ENCODE measurements around the gene SRGAP1. TPM values are rescaled to one million over a fixed set of nuclear protein-coding genes. Genes with fewer than 3 reads are reported as not detected.
"Not testable (repeated sequence)": the region's sequence is repeated elsewhere in the genome, so short reads cannot be mapped to it uniquely, and the experiment has no call there.

Gene SRGAP1
- total RNA-seq, 1 experiment from 2014 or later, result 6.2 TPM

GRCh38 chr12:63846238-63846967 lies 1.9 kb downstream of the SRGAP1 start:
- peaks cover 5% of the 10 kb centered on the region; the same call in 1 of the 2 replicates for H3K4me1 ChIP-seq
- no peak overlapping the region; the same call in 1 of the 2 replicates for H3K27ac ChIP-seq
- H3K36me3 ChIP-seq, result no peaks in the 10 kb centered on the region
- H3K27me3 ChIP-seq, result no peaks in the 10 kb centered on the region
- H3K9me3 ChIP-seq (replicated peaks), result no peaks in the 10 kb centered on the region
- H3K4me3 ChIP-seq, result peak overlapping the region; percentile 89
- DNase-seq, result no peak

DNA sequence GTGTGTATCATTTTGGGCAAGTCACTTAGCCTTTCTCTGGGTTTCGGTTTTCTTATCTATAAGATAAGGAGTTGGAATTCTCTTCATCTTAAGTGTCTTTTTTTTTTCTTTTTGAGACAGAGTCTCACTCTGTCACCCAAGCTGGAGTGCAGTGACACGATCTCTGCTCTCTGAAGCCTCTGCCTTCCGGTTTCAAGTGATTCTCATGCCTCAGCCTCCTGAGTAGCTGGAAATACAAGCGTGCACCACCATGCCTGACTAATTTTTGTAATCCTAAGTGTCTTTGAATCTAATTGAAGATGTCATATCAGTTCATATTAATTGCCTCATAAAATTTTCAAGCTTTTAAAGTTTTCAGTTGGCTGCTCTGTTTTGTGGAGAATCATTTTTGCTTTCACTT lies 4.0 kb downstream of the SRGAP1 start:
- Histone ChIP-seq H3K27me3 (no peaks in the 10 kb centered on the region), H3K9me3 (replicated peaks) (no peaks in the 10 kb centered on the region), H3K27ac (no peak overlapping the region), H3K4me1 (peaks cover 5% of the 10 kb centered on the region; the same call in 1 of the 2 replicates), H3K4me3 (no peak overlapping the region), H3K36me3 (no peaks in the 10 kb centered on the region)
- no peak for DNase-seq

DNA sequence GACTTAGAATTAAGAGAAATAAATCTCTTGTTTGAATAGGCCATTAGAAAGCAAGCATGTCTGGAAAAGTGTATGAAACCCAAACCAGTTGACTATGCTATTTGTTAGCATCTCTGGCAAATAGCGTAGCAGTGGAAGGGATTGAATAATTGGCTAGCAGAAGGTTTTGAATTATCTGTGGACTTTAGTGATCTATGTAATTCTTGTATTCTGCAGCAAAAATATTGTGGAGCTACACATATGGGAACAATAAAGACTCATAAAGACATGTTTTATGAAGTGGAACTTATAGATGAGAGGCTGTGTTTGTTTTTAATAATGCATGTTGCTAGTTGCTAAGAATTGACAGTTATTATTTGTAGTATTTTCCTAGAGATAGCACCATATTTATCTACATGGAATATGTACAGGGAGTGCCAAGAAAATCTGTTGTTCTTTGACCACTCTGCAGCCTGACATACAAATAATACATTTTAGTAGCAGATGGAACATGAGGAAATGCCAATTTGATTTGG lies 4.7 kb downstream of the SRGAP1 start:
- Histone ChIP-seq H3K4me3 (no peak overlapping the region), H3K9me3 (replicated peaks) (no peaks in the 10 kb centered on the region), H3K36me3 (no peaks in the 10 kb centered on the region), H3K27ac (no peak overlapping the region), H3K27me3 (no peaks in the 10 kb centered on the region), H3K4me1 (peaks cover 5% of the 10 kb centered on the region; the same call in 1 of the 2 replicates)
- no peak for DNase-seq

DNA sequence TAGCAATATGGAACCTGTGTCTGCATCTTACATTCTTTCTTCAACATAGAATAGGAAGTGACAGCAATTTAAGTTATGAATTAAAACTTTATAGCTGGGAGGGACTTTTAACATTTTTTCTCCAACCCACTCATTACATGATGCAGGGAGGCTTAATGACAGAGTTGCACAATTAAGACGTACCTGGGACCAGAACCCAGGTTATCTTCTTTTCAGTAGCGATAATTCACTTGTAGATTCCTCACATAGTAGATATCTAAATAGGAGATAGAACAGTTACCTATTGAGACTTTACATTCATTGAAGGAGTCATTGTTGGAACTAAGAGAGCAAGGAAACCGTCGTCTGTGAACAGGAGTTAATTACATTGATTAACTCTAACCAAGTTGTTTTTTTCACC lies 5.1 kb downstream of the SRGAP1 start:
- Histone ChIP-seq H3K9me3 (replicated peaks) (no peaks in the 10 kb centered on the region), H3K27me3 (no peaks in the 10 kb centered on the region), H3K4me3 (no peak overlapping the region), H3K4me1 (peaks cover 5% of the 10 kb centered on the region; the same call in 1 of the 2 replicates), H3K27ac (no peak overlapping the region), H3K36me3 (no peaks in the 10 kb centered on the region)
- no peak for DNase-seq

DNA sequence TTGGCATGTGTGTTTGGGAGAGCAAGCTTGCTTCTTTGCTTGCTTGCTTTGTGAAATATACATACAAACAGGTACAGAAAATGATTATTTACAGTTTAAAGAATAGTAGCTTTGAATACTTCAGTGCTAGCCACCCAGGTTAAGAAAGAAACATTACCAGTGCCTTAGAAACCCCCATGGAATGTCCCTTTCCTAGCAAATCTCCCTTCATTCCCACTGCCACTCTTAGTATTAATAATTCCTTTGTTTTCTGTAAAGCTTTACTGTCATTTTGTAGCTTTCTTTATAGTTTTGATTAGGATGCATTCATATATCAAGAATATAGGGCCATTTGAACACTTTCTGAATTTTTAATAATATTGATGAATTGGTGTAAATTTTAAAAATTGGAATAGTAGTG lies 9.5 kb downstream of the SRGAP1 start:
- H3K9me3 ChIP-seq (replicated peaks), result no peaks in the 10 kb centered on the region
- H3K4me1 ChIP-seq, result no peaks in the 10 kb centered on the region
- no peak overlapping the region for H3K4me3 ChIP-seq
- no peak for DNase-seq
- no peaks in the 10 kb centered on the region for H3K27me3 ChIP-seq
- no peaks in the 10 kb centered on the region for H3K36me3 ChIP-seq
- no peak overlapping the region for H3K27ac ChIP-seq

GRCh38 chr12:63855299-63855698 lies 10.8 kb downstream of the SRGAP1 start:
- H3K4me3 ChIP-seq, result no peak overlapping the region
- no peak overlapping the region for H3K27ac ChIP-seq
- no peaks in the 10 kb centered on the region for H3K4me1 ChIP-seq
- DNase-seq, result no peak
- H3K36me3 ChIP-seq, result no peaks in the 10 kb centered on the region
- H3K9me3 ChIP-seq (replicated peaks), result no peaks in the 10 kb centered on the region
- H3K27me3 ChIP-seq, result no peaks in the 10 kb centered on the region

- Histone ChIP-seq H3K9me3 (replicated peaks) (no peaks in the 10 kb centered on the region), H3K27ac (no peak overlapping the region), H3K36me3 (no peaks in the 10 kb centered on the region), H3K4me3 (no peak overlapping the region), H3K4me1 (no peaks in the 10 kb centered on the region), H3K27me3 (no peaks in the 10 kb centered on the region)
- DNase-seq, result peak in 1 of 2 experiments; percentile 28
Measured at GRCh38 chr12:63857771-63858670, 13.5 kb downstream of the SRGAP1 start.

- not testable (repeated sequence) for H3K4me1 ChIP-seq; H3K4me3 ChIP-seq; H3K27ac ChIP-seq; DNase-seq; H3K9me3 ChIP-seq (replicated peaks); H3K36me3 ChIP-seq; H3K27me3 ChIP-seq
Measured at GRCh38 chr12:63859880-63860279, 15.4 kb downstream of the SRGAP1 start.

- no peak for DNase-seq
- Histone ChIP-seq H3K27ac (no peak overlapping the region), H3K9me3 (replicated peaks) (no peaks in the 10 kb centered on the region), H3K27me3 (no peaks in the 10 kb centered on the region), H3K4me1 (no peaks in the 10 kb centered on the region), H3K36me3 (no peaks in the 10 kb centered on the region), H3K4me3 (no peak overlapping the region)
Measured at GRCh38 chr12:63862187-63862968, 17.9 kb downstream of the SRGAP1 start.

- Histone ChIP-seq H3K36me3 (no peaks in the 10 kb centered on the region), H3K4me3 (no peak overlapping the region), H3K27me3 (no peaks in the 10 kb centered on the region), H3K27ac (no peak overlapping the region), H3K4me1 (no peaks in the 10 kb centered on the region), H3K9me3 (replicated peaks) (no peaks in the 10 kb centered on the region)
- no peak for DNase-seq
Measured at GRCh38 chr12:63862969-63863230, 18.4 kb downstream of the SRGAP1 start.

DNA sequence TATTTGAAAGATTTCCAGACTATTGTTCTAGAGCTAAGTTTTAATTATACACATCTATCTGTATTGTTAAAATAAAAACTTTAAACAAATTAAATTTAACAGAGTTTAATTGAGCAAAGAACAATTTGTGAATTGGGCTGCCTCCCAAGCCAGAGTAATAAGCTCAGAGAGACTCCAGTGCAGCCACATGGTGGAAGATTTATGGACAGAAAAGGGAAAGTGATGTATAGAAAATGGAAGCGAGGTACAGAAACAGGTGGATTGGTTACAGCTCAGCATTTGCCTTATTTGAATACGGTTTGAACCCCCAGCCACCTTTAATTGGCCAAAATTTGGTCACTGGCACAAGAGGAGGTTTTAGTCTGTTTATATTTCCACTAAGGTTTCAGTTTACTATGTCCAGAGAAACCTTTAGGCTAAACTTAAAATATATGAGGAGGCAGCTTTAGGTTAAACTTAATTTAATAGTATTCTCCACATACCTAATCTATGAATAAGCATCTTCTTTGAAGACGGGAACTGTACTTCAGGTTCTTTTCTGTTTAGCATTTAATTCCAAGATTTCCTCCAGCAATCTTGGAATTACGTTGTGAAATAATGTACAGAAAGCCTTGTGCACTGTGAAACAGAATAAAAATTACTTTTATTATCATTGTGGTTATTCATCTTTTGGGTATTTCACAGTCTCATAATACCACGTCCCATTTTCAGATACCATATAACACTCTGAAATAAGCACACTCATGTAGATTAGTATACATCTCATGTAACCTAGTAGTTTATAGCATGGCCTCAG lies 19.4 kb downstream of the SRGAP1 start:
- no peak overlapping the region for H3K4me3 ChIP-seq
- no peak overlapping the region for H3K27ac ChIP-seq
- no peaks in the 10 kb centered on the region for H3K9me3 ChIP-seq (replicated peaks)
- no peaks in the 10 kb centered on the region; the same call in 1 of the 2 replicates for H3K4me1 ChIP-seq
- no peaks in the 10 kb centered on the region for H3K27me3 ChIP-seq
- DNase-seq, result no peak
- no peaks in the 10 kb centered on the region for H3K36me3 ChIP-seq

GRCh38 chr12:63864454-63864706 lies 19.9 kb downstream of the SRGAP1 start:
- peaks cover 2% of the 10 kb centered on the region for H3K4me1 ChIP-seq
- H3K27ac ChIP-seq, result no peak overlapping the region
- no peak overlapping the region for H3K4me3 ChIP-seq
- DNase-seq, result no peak
- no peaks in the 10 kb centered on the region for H3K36me3 ChIP-seq
- H3K27me3 ChIP-seq, result no peaks in the 10 kb centered on the region
- H3K9me3 ChIP-seq (replicated peaks), result no peaks in the 10 kb centered on the region

DNA sequence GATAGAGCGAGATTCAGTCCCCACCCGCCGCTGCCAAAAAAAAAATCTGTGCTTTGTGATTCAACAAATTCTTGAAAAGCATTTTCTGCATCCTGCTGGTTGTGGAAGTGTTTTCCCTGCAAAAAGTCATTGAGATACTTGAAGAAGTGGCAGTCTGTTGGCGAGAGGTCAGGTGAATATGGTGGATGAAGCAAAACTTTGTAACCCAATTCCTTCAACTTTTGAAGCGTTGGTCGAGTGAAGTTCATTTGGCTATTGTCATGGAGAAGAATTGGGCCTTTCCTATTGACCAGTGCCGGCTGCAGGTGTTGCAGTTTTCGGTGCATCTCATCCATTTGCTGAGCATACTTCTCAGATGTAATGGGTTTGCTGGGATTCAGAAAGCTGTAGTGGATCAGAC lies 20.9 kb downstream of the SRGAP1 start:
- no peak overlapping the region for H3K4me3 ChIP-seq
- no peaks in the 10 kb centered on the region for H3K9me3 ChIP-seq (replicated peaks)
- peaks cover 9% of the 10 kb centered on the region for H3K4me1 ChIP-seq
- H3K36me3 ChIP-seq, result no peaks in the 10 kb centered on the region
- no peak for DNase-seq
- H3K27ac ChIP-seq, result no peak overlapping the region
- no peaks in the 10 kb centered on the region for H3K27me3 ChIP-seq

GRCh38 chr12:63867053-63867452 lies 22.6 kb downstream of the SRGAP1 start:
- Histone ChIP-seq H3K27ac (no peak overlapping the region), H3K4me3 (no peak overlapping the region), H3K9me3 (replicated peaks) (no peaks in the 10 kb centered on the region), H3K4me1 (peaks cover 9% of the 10 kb centered on the region), H3K27me3 (no peaks in the 10 kb centered on the region), H3K36me3 (no peaks in the 10 kb centered on the region)
- DNase-seq, result no peak
